ENCODE results near the gene NLK. TPM values are rescaled to one million over a fixed set of nuclear protein-coding genes. Genes with fewer than 3 reads are reported as not detected.
"Not testable (repeated sequence)": the region's sequence is repeated elsewhere in the genome, so short reads cannot be mapped to it uniquely, and the experiment has no call there.

Gene NLK
- total and polyA plus RNA-seq, 4 donors: 28.2 to 48.5 (median 34.6) TPM

- H3K27ac ChIP-seq (ENCODE audit: low read depth, low read length): no peak overlapping the region
- H3K9me3 ChIP-seq (ENCODE audit: control insufficient read depth, insufficient read depth, low read length): no peaks in the 10 kb centered on the region
- no peaks in the 10 kb centered on the region for H3K36me3 ChIP-seq (ENCODE audit: control insufficient read depth, insufficient read depth, low read length)
- no peak overlapping the region for H3K4me3 ChIP-seq (ENCODE audit: low read depth, low read length)
- no peaks in the 10 kb centered on the region for H3K27me3 ChIP-seq (ENCODE audit: control insufficient read depth, insufficient read depth, low read length)
- no peak for DNase-seq (ENCODE audit: low read depth in 4 of 6, low spot score in 6 of 6)
- H3K4me1 ChIP-seq (ENCODE audit: control insufficient read depth, insufficient read depth, low read length): no peaks in the 10 kb centered on the region
- WGBS (ENCODE audit: insufficient coverage): no CpG with 5 or more reads among the region's 2 CpGs
Observed at GRCh38 chr17:28154214-28154613, 111.7 kb downstream of the NLK start.

- not testable (repeated sequence) for H3K4me1 ChIP-seq (ENCODE audit: control insufficient read depth, insufficient read depth, low read length); H3K36me3 ChIP-seq (ENCODE audit: control insufficient read depth, insufficient read depth, low read length); H3K27ac ChIP-seq (ENCODE audit: low read depth, low read length); H3K27me3 ChIP-seq (ENCODE audit: control insufficient read depth, insufficient read depth, low read length); H3K9me3 ChIP-seq (ENCODE audit: control insufficient read depth, insufficient read depth, low read length); DNase-seq (ENCODE audit: low read depth in 4 of 6, low spot score in 6 of 6); H3K4me3 ChIP-seq (ENCODE audit: low read depth, low read length)
- no CpG with 5 or more reads among the region's 4 CpGs for whole genome bisulfite sequencing (ENCODE audit: insufficient coverage)
Observed at GRCh38 chr17:28155405-28155804, 112.9 kb downstream of the NLK start.

- no peak for DNase-seq (ENCODE audit: low read depth in 4 of 6, low spot score in 6 of 6)
Observed at GRCh38 chr17:28159004-28159403, 116.5 kb downstream of the NLK start.

GRCh38 chr17:28159924-28160323, 117.4 kb downstream of the NLK start:
- H3K27ac ChIP-seq (ENCODE audit: low read depth, low read length): no peak overlapping the region
- no peaks in the 10 kb centered on the region for H3K36me3 ChIP-seq (ENCODE audit: control insufficient read depth, insufficient read depth, low read length)
- H3K27me3 ChIP-seq (ENCODE audit: control insufficient read depth, insufficient read depth, low read length): no peaks in the 10 kb centered on the region
- H3K9me3 ChIP-seq (ENCODE audit: control insufficient read depth, insufficient read depth, low read length): no peaks in the 10 kb centered on the region
- no peak for DNase-seq (ENCODE audit: low read depth in 4 of 6, low spot score in 6 of 6)
- no peak overlapping the region for H3K4me3 ChIP-seq (ENCODE audit: low read depth, low read length)
- 94% methylated on average over 3 of the region's 5 CpGs for WGBS (ENCODE audit: insufficient coverage)
- no peaks in the 10 kb centered on the region for H3K4me1 ChIP-seq (ENCODE audit: control insufficient read depth, insufficient read depth, low read length)

More at GRCh38 chr17:28159004-28159403, 116.5 kb downstream of the NLK start:
- Histone ChIP-seq H3K4me1 (ENCODE audit: control insufficient read depth, insufficient read depth, low read length) (no peaks in the 10 kb centered on the region), H3K36me3 (ENCODE audit: control insufficient read depth, insufficient read depth, low read length) (no peaks in the 10 kb centered on the region), H3K4me3 (ENCODE audit: low read depth, low read length) (no peak overlapping the region), H3K27me3 (ENCODE audit: control insufficient read depth, insufficient read depth, low read length) (no peaks in the 10 kb centered on the region), H3K9me3 (ENCODE audit: control insufficient read depth, insufficient read depth, low read length) (no peaks in the 10 kb centered on the region), H3K27ac (ENCODE audit: low read depth, low read length) (no peak overlapping the region)
- 87% methylated on average over 1 of the region's 1 CpG for WGBS (ENCODE audit: insufficient coverage)

GRCh38 chr17:28160610-28161009, 118.1 kb downstream of the NLK start:
- no peak overlapping the region for H3K4me3 ChIP-seq (ENCODE audit: low read depth, low read length)
- no peaks in the 10 kb centered on the region for H3K36me3 ChIP-seq (ENCODE audit: control insufficient read depth, insufficient read depth, low read length)
- no peaks in the 10 kb centered on the region for H3K9me3 ChIP-seq (ENCODE audit: control insufficient read depth, insufficient read depth, low read length)
- no peak for DNase-seq (ENCODE audit: low read depth in 4 of 6, low spot score in 6 of 6)
- no CpG with 5 or more reads among the region's 2 CpGs for WGBS (ENCODE audit: insufficient coverage)
- H3K27me3 ChIP-seq (ENCODE audit: control insufficient read depth, insufficient read depth, low read length): no peaks in the 10 kb centered on the region
- H3K4me1 ChIP-seq (ENCODE audit: control insufficient read depth, insufficient read depth, low read length): no peaks in the 10 kb centered on the region
- no peak overlapping the region for H3K27ac ChIP-seq (ENCODE audit: low read depth, low read length)

- Histone ChIP-seq H3K27ac (ENCODE audit: low read depth, low read length) (no peak overlapping the region), H3K9me3 (ENCODE audit: control insufficient read depth, insufficient read depth, low read length) (no peaks in the 10 kb centered on the region), H3K27me3 (ENCODE audit: control insufficient read depth, insufficient read depth, low read length) (no peaks in the 10 kb centered on the region), H3K4me3 (ENCODE audit: low read depth, low read length) (no peak overlapping the region), H3K4me1 (ENCODE audit: control insufficient read depth, insufficient read depth, low read length) (no peaks in the 10 kb centered on the region), H3K36me3 (ENCODE audit: control insufficient read depth, insufficient read depth, low read length) (no peaks in the 10 kb centered on the region)
- WGBS (ENCODE audit: insufficient coverage): 100% methylated on average over 1 of the region's 4 CpGs
- DNase-seq (ENCODE audit: low read depth in 4 of 6, low spot score in 6 of 6): no peak
Observed at GRCh38 chr17:28161311-28161710, 118.8 kb downstream of the NLK start.

- Histone ChIP-seq H3K36me3 (ENCODE audit: control insufficient read depth, insufficient read depth, low read length) (no peaks in the 10 kb centered on the region), H3K4me1 (ENCODE audit: control insufficient read depth, insufficient read depth, low read length) (no peaks in the 10 kb centered on the region), H3K4me3 (ENCODE audit: low read depth, low read length) (no peak overlapping the region), H3K27ac (ENCODE audit: low read depth, low read length) (no peak overlapping the region), H3K27me3 (ENCODE audit: control insufficient read depth, insufficient read depth, low read length) (no peaks in the 10 kb centered on the region), H3K9me3 (ENCODE audit: control insufficient read depth, insufficient read depth, low read length) (no peaks in the 10 kb centered on the region)
- no CpG with 5 or more reads among the region's 2 CpGs for WGBS (ENCODE audit: insufficient coverage)
- no peak for DNase-seq (ENCODE audit: low read depth in 4 of 6, low spot score in 6 of 6)
Observed at GRCh38 chr17:28166478-28166877, 124.0 kb downstream of the NLK start.

GRCh38 chr17:28169621-28170349, 127.3 kb downstream of the NLK start:
- DNase-seq (ENCODE audit: low read depth in 4 of 6, low spot score in 6 of 6): no peak
- Histone ChIP-seq H3K4me1 (ENCODE audit: control insufficient read depth, insufficient read depth, low read length) (no peaks in the 10 kb centered on the region), H3K36me3 (ENCODE audit: control insufficient read depth, insufficient read depth, low read length) (no peaks in the 10 kb centered on the region), H3K4me3 (ENCODE audit: low read depth, low read length) (no peak overlapping the region), H3K9me3 (ENCODE audit: control insufficient read depth, insufficient read depth, low read length) (no peaks in the 10 kb centered on the region), H3K27ac (ENCODE audit: low read depth, low read length) (no peak overlapping the region), H3K27me3 (ENCODE audit: control insufficient read depth, insufficient read depth, low read length) (no peaks in the 10 kb centered on the region)
- WGBS (ENCODE audit: insufficient coverage): 75% methylated on average over 1 of the region's 3 CpGs

- Histone ChIP-seq H3K27me3 (ENCODE audit: control insufficient read depth, insufficient read depth, low read length) (no peaks in the 10 kb centered on the region), H3K9me3 (ENCODE audit: control insufficient read depth, insufficient read depth, low read length) (no peaks in the 10 kb centered on the region), H3K27ac (ENCODE audit: low read depth, low read length) (no peak overlapping the region), H3K36me3 (ENCODE audit: control insufficient read depth, insufficient read depth, low read length) (no peaks in the 10 kb centered on the region), H3K4me3 (ENCODE audit: low read depth, low read length) (no peak overlapping the region), H3K4me1 (ENCODE audit: control insufficient read depth, insufficient read depth, low read length) (no peaks in the 10 kb centered on the region)
- no peak for DNase-seq (ENCODE audit: low read depth in 4 of 6, low spot score in 6 of 6)
Observed at GRCh38 chr17:28170771-28171170, 128.3 kb downstream of the NLK start.

GRCh38 chr17:28173031-28173561, 130.6 kb downstream of the NLK start:
- no peak for DNase-seq (ENCODE audit: low read depth in 4 of 6, low spot score in 6 of 6)
- no peaks in the 10 kb centered on the region for H3K4me1 ChIP-seq (ENCODE audit: control insufficient read depth, insufficient read depth, low read length)
- H3K27me3 ChIP-seq (ENCODE audit: control insufficient read depth, insufficient read depth, low read length): no peaks in the 10 kb centered on the region
- WGBS (ENCODE audit: insufficient coverage): no CpG with 5 or more reads among the region's 3 CpGs
- H3K4me3 ChIP-seq (ENCODE audit: low read depth, low read length): no peak overlapping the region
- no peak overlapping the region for H3K27ac ChIP-seq (ENCODE audit: low read depth, low read length)
- no peaks in the 10 kb centered on the region for H3K36me3 ChIP-seq (ENCODE audit: control insufficient read depth, insufficient read depth, low read length)
- H3K9me3 ChIP-seq (ENCODE audit: control insufficient read depth, insufficient read depth, low read length): no peaks in the 10 kb centered on the region
